MM.1S (cell line): ENCODE measurements around the gene CDC14A.

ENCODE experiments used
- EZH2 ChIP-seq: fragments of 300-600 bp; sonication (generic); optimal IDR thresholded peaks from 2 replicates; pipeline ENCODE3; 2017; ENCODE audit warnings: low read depth, mild to moderate bottlenecking, antibody characterized with exemption, low read length, mixed read lengths
- EZH2phosphoT487 ChIP-seq: fragments of 300-600 bp; sonication (generic); IDR thresholded peaks from 2 replicates; pipeline ENCODE4 v1.6.1; 2018; ENCODE audit warnings: antibody characterized with exemption, low read length
- TF ChIP-seq, protein P1 (sequence below): fragments of 300-600 bp; sonication (generic); IDR thresholded peaks from 2 replicates; pipeline ENCODE4 v1.5.1; 2016; ENCODE audit warnings: antibody characterized with exemption, low read length, mixed read lengths

DNA sequence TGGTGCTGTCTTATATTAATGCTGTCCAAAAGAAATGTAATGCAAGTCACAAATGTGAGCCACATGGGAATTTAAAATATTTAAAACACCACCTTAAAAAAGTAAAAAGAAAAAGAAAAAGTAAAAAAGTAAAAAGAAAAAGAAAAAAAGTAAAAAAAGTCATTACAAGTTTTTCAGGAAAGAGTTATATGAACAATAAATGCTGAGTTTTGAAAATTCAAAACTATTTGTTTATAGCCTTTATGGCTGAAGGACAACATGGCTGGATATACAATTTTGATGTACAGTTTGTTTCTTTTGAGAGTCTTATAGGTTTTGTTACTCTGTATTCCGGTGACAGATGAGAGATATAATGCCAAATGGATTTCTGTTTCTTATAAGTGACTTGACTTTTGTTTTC, 214.8 kb downstream of the CDC14A start:
- TF ChIP-seq EZH2 (no peak), EZH2phosphoT487 (no peak)
- TF ChIP-seq, protein P1, sequence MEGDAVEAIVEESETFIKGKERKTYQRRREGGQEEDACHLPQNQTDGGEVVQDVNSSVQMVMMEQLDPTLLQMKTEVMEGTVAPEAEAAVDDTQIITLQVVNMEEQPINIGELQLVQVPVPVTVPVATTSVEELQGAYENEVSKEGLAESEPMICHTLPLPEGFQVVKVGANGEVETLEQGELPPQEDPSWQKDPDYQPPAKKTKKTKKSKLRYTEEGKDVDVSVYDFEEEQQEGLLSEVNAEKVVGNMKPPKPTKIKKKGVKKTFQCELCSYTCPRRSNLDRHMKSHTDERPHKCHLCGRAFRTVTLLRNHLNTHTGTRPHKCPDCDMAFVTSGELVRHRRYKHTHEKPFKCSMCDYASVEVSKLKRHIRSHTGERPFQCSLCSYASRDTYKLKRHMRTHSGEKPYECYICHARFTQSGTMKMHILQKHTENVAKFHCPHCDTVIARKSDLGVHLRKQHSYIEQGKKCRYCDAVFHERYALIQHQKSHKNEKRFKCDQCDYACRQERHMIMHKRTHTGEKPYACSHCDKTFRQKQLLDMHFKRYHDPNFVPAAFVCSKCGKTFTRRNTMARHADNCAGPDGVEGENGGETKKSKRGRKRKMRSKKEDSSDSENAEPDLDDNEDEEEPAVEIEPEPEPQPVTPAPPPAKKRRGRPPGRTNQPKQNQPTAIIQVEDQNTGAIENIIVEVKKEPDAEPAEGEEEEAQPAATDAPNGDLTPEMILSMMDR: no peak
